Calu3 (cell line): ENCODE data around the gene KCNAB1. TPM values are rescaled to one million over a fixed set of nuclear protein-coding genes. Genes with fewer than 3 reads are reported as not detected.

ENCODE experiments used
- BruUV-seq: library from RNA; stranded (reverse); fragments of 400-500 nt; replicated peaks from 2 replicates; lab custom pipeline; 2021; lab: Mats Ljungman, UMichigan
- CTCF ChIA-PET: fragments of 300-600 bp; sonication (Branson Sonifier 250); formaldehyde crosslinking; loops from one replicate; lab custom pipeline; 2022; ENCODE audit warnings: antibody characterized with exemption; lab: Charles Lee
- DNase-seq: peaks from one replicate; pipeline ENCODE4 v3.0.0; 2022
- H3K27ac Mint-ChIP-seq: one replicate; pipeline ENCODE4 v1.8.0; 2022; ENCODE audit warnings: mixed read lengths; ENCODE audit not compliant: unreplicated experiment
- H3K27me3 Mint-ChIP-seq: one replicate; pipeline ENCODE4 v1.8.0; 2022; ENCODE audit warnings: mixed read lengths; ENCODE audit not compliant: unreplicated experiment
- H3K36me3 Mint-ChIP-seq: one replicate; pipeline ENCODE4 v1.8.0; 2022; ENCODE audit warnings: mild to moderate bottlenecking, moderate library complexity, mixed read lengths; ENCODE audit not compliant: insufficient read depth, unreplicated experiment
- H3K4me1 Mint-ChIP-seq: one replicate; pipeline ENCODE4 v1.8.0; 2022; ENCODE audit warnings: mild to moderate bottlenecking, low read depth, mixed read lengths; ENCODE audit not compliant: unreplicated experiment
- H3K4me3 Mint-ChIP-seq: one replicate; pipeline ENCODE4 v1.8.0; 2022; ENCODE audit warnings: mild to moderate bottlenecking, low read depth, moderate library complexity, mixed read lengths; ENCODE audit not compliant: unreplicated experiment
- H3K9me3 Mint-ChIP-seq: one replicate; pipeline ENCODE4 v1.8.0; 2022; ENCODE audit warnings: low read depth, mixed read lengths; ENCODE audit not compliant: unreplicated experiment
- CTCF ChIP-seq: fragments of 200-600 bp; IDR thresholded peaks from one replicate; pipeline ENCODE4 v1.8.0; 2022; ENCODE audit warnings: antibody characterized with exemption; ENCODE audit not compliant: unreplicated experiment
- intact Hi-C: fragments of 100-400 bp; cut with micrococcal nuclease; formaldehyde crosslinking; loops from one replicate; pipeline ENCODE4 v1.10.0; 2022; ENCODE audit not compliant: unreplicated experiment
- total RNA-seq: library from RNA; stranded (reverse); gene quantifications from 2 replicates; pipeline ENCODE4 v1.2.3, GENCODE V29; 2022

KCNAB1 gene
- total RNA-seq, 1 experiment from 2014 or later, result 1.6 TPM

GRCh38 chr3:156513619-156514018 is 393.2 kb downstream of the KCNAB1 start:
- DNase-seq, result no peak
- H3K27ac Mint-ChIP-seq, result no peak overlapping the region

GRCh38 chr3:156516284-156516683 is 395.9 kb downstream of the KCNAB1 start:
- H3K4me1 Mint-ChIP-seq, result no peaks in the 10 kb centered on the region
- intact Hi-C loops, result no loop called here
- no peak for TF ChIP-seq CTCF
- CTCF ChIA-PET, result interaction anchor here (0.6 to 2.4 kb wide), 2 partner anchors 19 to 434 kb away, joined by 5 to 7 read pairs; no protein-coding TSS in a partner anchor
- H3K27me3 Mint-ChIP-seq, result peaks cover 1% of the 10 kb centered on the region
- no peaks in the 10 kb centered on the region for H3K9me3 Mint-ChIP-seq
- no TSS peak for BruUV-seq
- no peak overlapping the region for H3K27ac Mint-ChIP-seq
- no peak for DNase-seq
- no peak overlapping the region for H3K4me3 Mint-ChIP-seq
- H3K36me3 Mint-ChIP-seq, result no peaks in the 10 kb centered on the region

More at GRCh38 chr3:156513619-156514018, 393.2 kb downstream of the KCNAB1 start:
- BruUV-seq, result no TSS peak
- intact Hi-C loops, result no loop called here
- Mint-ChIP-seq H3K36me3 (no peaks in the 10 kb centered on the region), H3K9me3 (no peaks in the 10 kb centered on the region), H3K4me3 (no peak overlapping the region), H3K27me3 (peaks cover 16% of the 10 kb centered on the region), H3K4me1 (no peaks in the 10 kb centered on the region)
- TF ChIP-seq CTCF, result no peak
- CTCF ChIA-PET, result interaction anchor here (1.3 to 1.6 kb wide), 2 partner anchors 40 to 624 kb away, joined by 3 to 4 read pairs; no protein-coding TSS in a partner anchor

GRCh38 chr3:156516961-156517360 is 396.6 kb downstream of the KCNAB1 start:
- CTCF ChIA-PET, result interaction anchor here (2.4 kb wide), 1 partner anchor 18 kb away, joined by 7 read pairs; no protein-coding TSS in a partner anchor
- H3K4me3 Mint-ChIP-seq, result no peak overlapping the region
- intact Hi-C loops, result no loop called here
- H3K9me3 Mint-ChIP-seq, result no peaks in the 10 kb centered on the region
- no TSS peak for BruUV-seq
- DNase-seq, result no peak
- H3K4me1 Mint-ChIP-seq, result no peaks in the 10 kb centered on the region
- H3K36me3 Mint-ChIP-seq, result no peaks in the 10 kb centered on the region
- no peak overlapping the region for H3K27ac Mint-ChIP-seq
- TF ChIP-seq CTCF, result no peak
- no peaks in the 10 kb centered on the region for H3K27me3 Mint-ChIP-seq

- H3K27me3 Mint-ChIP-seq, result no peaks in the 10 kb centered on the region
- no peaks in the 10 kb centered on the region for H3K4me1 Mint-ChIP-seq
- H3K9me3 Mint-ChIP-seq, result no peaks in the 10 kb centered on the region
- intact Hi-C loops, result no loop called here
- no peak for TF ChIP-seq CTCF
- no peak overlapping the region for H3K27ac Mint-ChIP-seq
- H3K4me3 Mint-ChIP-seq, result no peak overlapping the region
- BruUV-seq, result no TSS peak
- no peak for DNase-seq
- CTCF ChIA-PET, result interaction anchor here (0.5 to 2.4 kb wide), 2 partner anchors 16 to 175 kb away, joined by 4 to 7 read pairs; no protein-coding TSS in a partner anchor
- H3K36me3 Mint-ChIP-seq, result no peaks in the 10 kb centered on the region
Measured at GRCh38 chr3:156518726-156519125, 398.3 kb downstream of the KCNAB1 start.
